Spleen (tissue), 7 donors: ENCODE data around the gene SUCLG2.

Experiments used
- POLR2A ChIP-seq, 3 donors: fragments of 450-650 bp; IDR thresholded peaks; one replicate each; pipeline ENCODE4 v1.5.1; 2017; ENCODE audit warnings: antibody characterized with exemption in 3 of 3, mild to moderate bottlenecking in 1 of 3
- POLR2AphosphoS5 ChIP-seq, 3 donors: sonication (generic); formaldehyde crosslinking; IDR thresholded peaks; one replicate each; pipeline ENCODE4 v1.5.1; 2017; ENCODE audit warnings: antibody characterized with exemption in 3 of 3
- TF ChIP-seq, protein P1 (sequence below), 11 experiments: fragments of 200-600 bp in 7 of 11; fragments of 450-650 bp in 4 of 11; sonication (generic) in 4 of 11; IDR thresholded peaks in 8 of 11; conservative IDR thresholded peaks in 3 of 11; 1 replicate in 7 of 11; 2 replicates in 4 of 11; pipeline versions ENCODE4 v1.4.0 to v1.8.0; 2016 to 2021; ENCODE audit warnings: antibody characterized with exemption in 11 of 11, inconsistent platforms in 4 of 11, mild to moderate bottlenecking in 1 of 11
- donor health status: DM: no; HTN: no; CAD: no; lungs with moderate emphysema.
- donor health status: DM: no; HTN: no; CAD: no.
- donor health status: DM: no; HTN: no; CAD: no.

DNA sequence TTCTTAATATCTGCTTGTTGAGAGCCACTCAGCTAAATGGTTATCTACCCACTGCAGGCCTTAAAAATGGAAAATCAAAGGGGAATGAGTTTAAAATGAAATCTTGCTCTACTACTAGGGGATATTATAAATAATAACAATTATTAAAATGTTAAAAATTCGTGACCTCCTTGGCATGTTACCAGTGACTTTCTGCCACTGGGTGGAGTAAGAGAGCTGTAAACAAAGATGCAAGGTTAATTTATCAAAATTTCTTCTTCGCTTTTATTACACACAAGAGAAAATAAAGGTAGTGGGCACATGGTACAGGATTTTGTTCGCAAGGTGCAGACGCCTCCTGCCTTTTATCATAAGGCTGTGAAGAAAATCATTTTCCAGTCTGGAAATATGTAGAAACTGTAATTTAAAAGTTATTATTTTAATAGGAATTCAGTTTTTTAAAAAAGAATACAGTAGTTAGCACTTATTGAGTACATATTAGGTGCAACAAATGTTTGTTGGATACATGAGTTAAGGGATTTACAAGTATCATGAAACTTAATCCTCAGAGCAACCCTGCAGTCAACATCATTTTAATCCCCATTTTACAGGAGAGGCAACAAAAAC, 272.6 kb downstream of the SUCLG2 start:
- TF ChIP-seq POLR2A (IDR thresholded peaks at IDR 0.05) (no peak), POLR2AphosphoS5 (IDR thresholded peaks at IDR 0.05) (no peak)
- TF ChIP-seq, protein P1, sequence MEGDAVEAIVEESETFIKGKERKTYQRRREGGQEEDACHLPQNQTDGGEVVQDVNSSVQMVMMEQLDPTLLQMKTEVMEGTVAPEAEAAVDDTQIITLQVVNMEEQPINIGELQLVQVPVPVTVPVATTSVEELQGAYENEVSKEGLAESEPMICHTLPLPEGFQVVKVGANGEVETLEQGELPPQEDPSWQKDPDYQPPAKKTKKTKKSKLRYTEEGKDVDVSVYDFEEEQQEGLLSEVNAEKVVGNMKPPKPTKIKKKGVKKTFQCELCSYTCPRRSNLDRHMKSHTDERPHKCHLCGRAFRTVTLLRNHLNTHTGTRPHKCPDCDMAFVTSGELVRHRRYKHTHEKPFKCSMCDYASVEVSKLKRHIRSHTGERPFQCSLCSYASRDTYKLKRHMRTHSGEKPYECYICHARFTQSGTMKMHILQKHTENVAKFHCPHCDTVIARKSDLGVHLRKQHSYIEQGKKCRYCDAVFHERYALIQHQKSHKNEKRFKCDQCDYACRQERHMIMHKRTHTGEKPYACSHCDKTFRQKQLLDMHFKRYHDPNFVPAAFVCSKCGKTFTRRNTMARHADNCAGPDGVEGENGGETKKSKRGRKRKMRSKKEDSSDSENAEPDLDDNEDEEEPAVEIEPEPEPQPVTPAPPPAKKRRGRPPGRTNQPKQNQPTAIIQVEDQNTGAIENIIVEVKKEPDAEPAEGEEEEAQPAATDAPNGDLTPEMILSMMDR (IDR thresholded peaks at IDR 0.05 in 8 of 11, conservative IDR thresholded peaks at IDR 0.05 in 3 of 11) = peak; percentile 26 to 77 (median 57)
